ENCODE data around the gene IPO11.

- no peak for TF ChIP-seq CTCF (IDR thresholded peaks at IDR 0.05; ENCODE audit: low read depth, low read length, missing input control)
- no peak for TF ChIP-seq YY1 (IDR thresholded peaks at IDR 0.05)
- no peak for TF ChIP-seq MAX (IDR thresholded peaks at IDR 0.05)
- TF ChIP-seq TAF1 (conservative IDR thresholded peaks at IDR 0.05), result no peak
Measured at GRCh38 chr5:62534461-62535236, 122.1 kb downstream of the IPO11 start.

Measured in liver (tissue), 3 donors.